HL-60/S4 treated with retinoic acid at 250 ng/mL for 4 days and 3 days (cell line): ENCODE measurements around the gene ISL2.

ENCODE experiments used
- in situ Hi-C: fragments of 300-500 bp; cut with MboI; formaldehyde crosslinking; loops from 2 replicates; pipeline ENCODE4 v1.7.0; 2022; ENCODE audit warnings: low sequenced_read_pairs

The ISL2 gene

DNA sequence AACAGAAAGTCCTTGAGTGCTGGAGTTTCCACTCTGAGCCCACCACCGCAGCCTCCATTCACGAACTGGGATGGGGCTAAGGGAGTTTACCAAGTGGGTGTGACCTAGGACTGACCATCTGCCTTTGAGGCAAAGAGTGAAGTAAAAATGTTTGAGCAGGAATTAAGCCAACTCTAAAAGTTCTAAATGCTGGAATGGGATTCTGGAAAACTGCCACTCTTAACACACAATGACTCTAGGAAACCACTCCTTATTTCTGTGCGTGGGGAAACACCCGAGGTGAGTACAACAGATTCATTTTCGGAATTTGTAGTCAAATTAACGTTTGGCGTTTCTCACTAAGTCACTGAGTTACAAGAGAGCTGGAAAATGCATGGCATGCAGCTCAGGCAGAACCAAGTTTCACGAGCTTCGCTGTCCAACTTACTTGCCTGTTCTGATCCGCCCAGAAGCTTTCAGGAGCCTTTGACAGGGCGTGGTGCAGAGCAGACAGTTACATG lies 31.6 kb downstream of the ISL2 start:
- in situ Hi-C loops, result no loop called here

DNA sequence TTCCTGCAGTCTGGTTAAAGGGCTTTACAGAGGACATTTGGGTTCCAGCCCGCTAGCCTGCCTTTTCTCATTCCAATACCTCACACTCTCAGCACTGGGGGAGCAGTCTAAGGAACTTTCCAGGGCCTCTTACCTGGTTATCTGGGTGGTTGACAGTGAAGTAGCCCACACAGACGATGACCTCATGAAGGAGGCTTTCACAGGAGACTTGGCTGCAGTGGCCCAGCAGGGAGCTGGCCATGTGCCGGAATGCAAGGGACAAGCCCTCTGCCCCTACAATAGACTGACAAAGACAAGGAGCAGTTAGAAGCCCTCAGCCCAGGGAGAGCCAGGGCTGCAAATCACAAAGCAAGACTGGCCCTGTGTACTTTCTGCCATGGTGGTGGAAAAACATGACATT lies 39.5 kb downstream of the ISL2 start:
- in situ Hi-C loops, result no loop called here

- in situ Hi-C loops, result no loop called here
These were observed 40.2 kb downstream of the ISL2 start for GRCh38 chr15:76376816-76377215.

DNA sequence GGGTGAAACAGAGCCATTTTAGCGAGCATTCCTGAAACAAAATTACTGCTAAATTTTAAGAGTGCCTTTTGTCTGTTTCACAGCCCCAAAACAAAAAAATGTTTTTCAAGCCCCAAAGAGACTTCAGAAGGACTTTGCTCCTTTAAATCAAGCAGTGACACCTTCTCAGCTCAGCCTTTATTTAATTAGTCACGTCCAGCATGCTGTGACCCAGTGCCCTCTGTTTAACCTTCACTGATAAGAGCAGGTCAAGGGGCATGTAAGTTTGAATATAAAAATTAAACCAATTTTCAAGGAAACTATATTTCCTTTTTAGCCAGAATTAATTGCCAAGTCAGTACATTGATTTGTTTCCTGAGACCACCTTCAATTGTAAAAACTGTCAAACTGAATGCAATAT lies 40.6 kb downstream of the ISL2 start:
- in situ Hi-C loops, result no loop called here

GRCh38 chr15:76377751-76378150 lies 41.2 kb downstream of the ISL2 start:
- in situ Hi-C loops, result no loop called here

DNA sequence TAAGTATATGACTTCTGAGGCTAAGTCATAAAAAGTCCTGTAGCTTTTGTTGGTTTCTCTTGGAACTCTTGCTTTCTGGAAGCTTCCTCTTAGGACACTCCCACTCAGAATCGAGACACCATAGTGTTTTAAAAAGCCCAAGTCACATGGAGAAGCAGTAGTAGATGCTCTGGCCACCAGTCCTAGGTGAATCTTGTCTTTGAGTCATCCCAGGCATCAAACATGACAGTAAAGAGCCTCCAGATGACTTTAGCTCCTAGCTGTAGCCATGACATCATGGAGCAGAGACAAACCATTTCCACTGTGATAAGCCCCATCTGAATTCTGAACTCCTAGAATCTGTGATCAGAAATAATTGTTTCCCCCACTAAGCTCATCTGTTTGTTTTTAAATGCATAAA lies 42.1 kb downstream of the ISL2 start:
- in situ Hi-C loops, result no loop called here

DNA sequence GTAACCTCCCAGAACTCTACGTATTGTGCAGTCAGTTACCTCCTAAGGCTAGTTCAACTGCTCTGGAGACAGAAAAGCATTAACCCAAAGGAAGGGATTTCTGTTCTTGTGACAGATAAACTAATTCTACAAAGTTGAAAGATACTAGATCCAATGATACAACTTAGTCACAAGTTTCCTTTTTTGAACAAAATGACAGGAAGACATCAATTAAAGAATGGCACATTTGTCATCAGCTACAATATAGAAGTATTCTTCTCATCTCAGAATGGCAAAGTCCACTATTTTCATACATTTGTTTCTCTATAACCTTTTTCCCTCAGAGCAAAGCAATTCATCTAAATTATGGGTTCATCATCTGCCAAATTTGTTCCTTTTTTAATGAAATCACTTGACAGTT lies 43.7 kb downstream of the ISL2 start:
- in situ Hi-C loops, result no loop called here

- in situ Hi-C loops, result no loop called here
These were observed 44.8 kb downstream of the ISL2 start for GRCh38 chr15:76381366-76381765.

- in situ Hi-C loops, result no loop called here
These were observed 46.6 kb downstream of the ISL2 start for GRCh38 chr15:76382987-76383728.

GRCh38 chr15:76384409-76384808 lies 47.8 kb downstream of the ISL2 start:
- in situ Hi-C loops, result no loop called here

DNA sequence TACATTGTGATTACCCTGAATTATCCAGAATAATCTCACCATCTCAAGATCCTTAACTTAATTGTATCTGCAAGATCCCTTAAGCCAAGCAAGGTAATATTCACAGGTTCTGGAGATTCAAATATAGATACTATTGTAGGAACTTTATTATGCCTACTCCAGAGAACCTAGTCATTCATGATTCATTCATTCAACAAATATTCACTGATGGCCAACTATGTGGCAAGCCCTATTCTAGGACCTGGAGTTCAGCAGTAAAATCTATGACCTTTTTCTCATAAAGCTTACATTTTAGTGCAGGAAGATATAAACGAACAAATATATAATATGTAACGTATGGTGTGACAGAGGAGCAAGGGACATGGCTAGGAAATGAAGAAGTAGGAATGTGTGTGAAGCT lies 49.6 kb downstream of the ISL2 start:
- in situ Hi-C loops, result no loop called here

GRCh38 chr15:76386926-76387325 lies 50.4 kb downstream of the ISL2 start:
- in situ Hi-C loops, result no loop called here

DNA sequence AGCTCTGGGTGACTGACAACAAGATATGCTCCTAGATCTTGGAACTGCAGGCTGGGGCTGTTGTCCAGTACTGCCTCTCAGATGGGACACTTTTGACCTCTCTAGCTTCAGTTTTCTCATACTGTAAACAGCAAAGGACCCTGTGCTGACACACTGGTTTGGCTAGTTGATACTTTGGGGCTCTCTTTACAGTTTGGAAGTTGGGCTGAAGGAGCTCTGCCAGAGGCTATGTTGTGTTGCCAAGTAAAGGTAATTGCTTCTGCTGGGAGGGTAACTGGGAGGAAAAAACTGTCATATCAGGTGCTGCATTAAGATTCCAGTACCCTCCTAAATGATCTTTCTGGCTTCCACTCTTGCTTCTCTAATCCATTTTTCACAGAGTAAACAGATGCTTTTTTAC lies 54.0 kb downstream of the ISL2 start:
- in situ Hi-C loops, result no loop called here

DNA sequence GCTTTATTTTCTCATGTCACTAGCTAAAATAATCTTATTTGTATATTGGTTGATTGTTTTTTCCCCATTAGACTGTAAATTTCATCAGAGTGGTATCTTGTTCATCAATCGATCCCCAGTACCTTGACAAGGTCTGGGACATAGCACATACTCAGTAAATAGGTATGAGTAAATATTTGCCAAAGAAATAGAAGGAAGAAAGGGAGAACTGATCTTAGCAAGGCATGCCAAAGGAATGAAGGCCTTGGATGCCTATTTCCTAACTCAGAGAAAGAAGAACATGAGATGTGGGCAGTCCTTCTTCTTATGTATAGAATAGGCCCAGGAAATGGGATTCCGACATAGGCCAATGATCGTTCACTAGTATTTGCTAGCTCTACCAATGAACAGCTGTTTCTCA lies 54.7 kb downstream of the ISL2 start:
- in situ Hi-C loops, result no loop called here

DNA sequence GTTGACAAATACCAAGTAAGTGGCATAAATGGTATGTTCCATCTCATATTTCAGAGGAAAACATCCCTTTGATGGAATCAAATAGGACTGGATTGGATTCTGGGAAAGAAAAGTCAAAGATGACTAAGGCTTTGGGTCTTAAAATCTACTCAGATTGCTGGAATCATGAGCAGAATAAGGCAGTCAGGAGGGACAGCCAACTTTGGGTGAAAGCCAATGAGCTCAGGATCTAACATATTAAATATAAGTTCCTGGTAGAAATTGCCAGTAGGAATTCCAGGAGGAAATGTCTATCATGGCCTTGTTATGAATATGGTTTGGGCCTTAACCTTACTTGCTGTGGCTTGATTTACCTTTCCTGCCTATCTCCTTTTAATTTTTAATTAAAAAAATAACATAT lies 55.3 kb downstream of the ISL2 start:
- in situ Hi-C loops, result no loop called here
